ENCODE data around the gene COL6A2.

DNA sequence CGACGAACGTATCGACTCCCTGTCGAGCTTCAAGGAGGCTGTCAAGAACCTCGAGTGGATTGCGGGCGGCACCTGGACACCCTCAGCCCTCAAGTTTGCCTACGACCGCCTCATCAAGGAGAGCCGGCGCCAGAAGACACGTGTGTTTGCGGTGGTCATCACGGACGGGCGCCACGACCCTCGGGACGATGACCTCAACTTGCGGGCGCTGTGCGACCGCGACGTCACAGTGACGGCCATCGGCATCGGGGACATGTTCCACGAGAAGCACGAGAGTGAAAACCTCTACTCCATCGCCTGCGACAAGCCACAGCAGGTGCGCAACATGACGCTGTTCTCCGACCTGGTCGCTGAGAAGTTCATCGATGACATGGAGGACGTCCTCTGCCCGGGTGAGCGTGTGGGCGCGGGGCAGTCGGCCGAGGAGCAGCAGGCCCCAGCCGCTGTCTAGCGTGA is 28.0 kb downstream of the COL6A2 start:
- TF ChIP-seq CTCF (IDR thresholded peaks at IDR 0.05 in 2 of 3, conservative IDR thresholded peaks at IDR 0.05 in 1 of 3; ENCODE audit: borderline replicate concordance in 1 of 3, insufficient read depth in 1 of 3, low read depth in 2 of 3, low read length in 2 of 3): no peak
- TF ChIP-seq JUND (IDR thresholded peaks at IDR 0.05): no peak
- no peak for TF ChIP-seq RAD21 (IDR thresholded peaks at IDR 0.05; ENCODE audit: low read depth)
- no peak for TF ChIP-seq TCF7L2 (IDR thresholded peaks at IDR 0.05; ENCODE audit: borderline replicate concordance, extremely low read depth, insufficient read depth, insufficient read length)
- no peak for TF ChIP-seq EZH2 (IDR thresholded peaks at IDR 0.05)
- no peak for TF ChIP-seq CEBPB (IDR thresholded peaks at IDR 0.05; ENCODE audit: low read depth)
- TF ChIP-seq ZNF274 (IDR thresholded peaks at IDR 0.05; ENCODE audit: low read depth, low read length): no peak
- no peak for TF ChIP-seq YY1 (IDR thresholded peaks at IDR 0.05; ENCODE audit: extremely low read depth, insufficient replicate concordance, low read depth, low read length)
- no peak for TF ChIP-seq ATF3 (IDR thresholded peaks at IDR 0.05)
- TF ChIP-seq REST (IDR thresholded peaks at IDR 0.05; ENCODE audit: low read depth): no peak

Data from HCT116 (cell line).